Hepatocyte (in vitro differentiated cells): ENCODE results near the gene PCDHA4. TPM values are rescaled to one million over a fixed set of nuclear protein-coding genes. Genes with fewer than 3 reads are reported as not detected.

Experiments
- DNase-seq: peaks from one replicate; pipeline ENCODE4 v3.0.0-alpha.2; 2016; ENCODE audit warnings: low spot score
- H2AFZ ChIP-seq: fragments of 200-600 bp; sonication (generic); 2 replicates; pipeline ENCODE4 v1.6.0; 2016; ENCODE audit warnings: antibody characterized with exemption, mild to moderate bottlenecking
- H3K27ac ChIP-seq: fragments of 200-600 bp; sonication (generic); 2 replicates; pipeline ENCODE4 v1.5.1; 2016; ENCODE audit warnings: mild to moderate bottlenecking
- H3K27me3 ChIP-seq: fragments of 200-600 bp; sonication (generic); 2 replicates; pipeline ENCODE4 v1.6.1; 2016
- H3K36me3 ChIP-seq: fragments of 200-600 bp; sonication (generic); replicated peaks from 2 replicates; pipeline ENCODE4 v1.5.1; 2016; ENCODE audit warnings: low read depth; ENCODE audit not compliant: insufficient read depth
- H3K4me1 ChIP-seq: fragments of 200-600 bp; sonication (generic); 2 replicates; pipeline ENCODE4 v1.5.1; 2016; ENCODE audit warnings: mild to moderate bottlenecking, moderate library complexity; ENCODE audit not compliant: insufficient read depth
- H3K4me2 ChIP-seq: fragments of 200-600 bp; sonication (generic); 2 replicates; pipeline ENCODE4 v1.6.0; 2016
- H3K4me3 ChIP-seq: fragments of 200-600 bp; sonication (generic); 2 replicates; pipeline ENCODE4 v1.5.1; 2016; ENCODE audit warnings: mild to moderate bottlenecking
- H3K79me2 ChIP-seq: fragments of 200-600 bp; sonication (generic); 2 replicates; pipeline ENCODE4 v1.6.0; 2017; ENCODE audit warnings: mild to moderate bottlenecking
- H3K9me2 ChIP-seq: fragments of 200-600 bp; sonication (generic); replicated peaks from 2 replicates; pipeline ENCODE4 v1.6.0; 2017; ENCODE audit warnings: mild to moderate bottlenecking; ENCODE audit not compliant: insufficient read depth
- H3K9me3 ChIP-seq: fragments of 200-600 bp; sonication (generic); 2 replicates; pipeline ENCODE4 v1.5.1; 2016; ENCODE audit warnings: low read depth, mild to moderate bottlenecking
- H4K20me1 ChIP-seq: fragments of 200-600 bp; sonication (generic); 2 replicates; pipeline ENCODE4 v1.6.0; 2016; ENCODE audit warnings: mild to moderate bottlenecking; ENCODE audit not compliant: insufficient read depth, poor library complexity, severe bottlenecking
- EZH2 ChIP-seq: fragments of 200-600 bp; sonication (generic); IDR thresholded peaks from 2 replicates; pipeline ENCODE4 v1.6.1; 2016; ENCODE audit warnings: antibody characterized with exemption, mild to moderate bottlenecking, borderline replicate concordance
- EZH2phosphoT487 ChIP-seq: fragments of 200-600 bp; sonication (generic); IDR thresholded peaks from one replicate; pipeline ENCODE4 v1.6.1; 2018; ENCODE audit warnings: antibody characterized with exemption, mild to moderate bottlenecking, low read depth, moderate library complexity; ENCODE audit not compliant: unreplicated experiment, severe bottlenecking
- WGBS: methylation state at CpG from one replicate; pipeline ENCODE4 v1.1.6; 2016; ENCODE audit warnings: low lambda C conversion rate; ENCODE audit errors: missing lambda C conversion rate; 5-methylcytosine and 5-hydroxymethylcytosine counted together
- polyA plus RNA-seq: library from polyadenylated mRNA; unstranded; fragments of >200 nt; fragmentation: Nextera tagmentation; extraction: Ambion mirVana; gene quantifications from 2 replicates; pipeline ENCODE4 v1.2.1, GENCODE V29; 2016
- total RNA-seq: library from RNA; depleted of rRNA; stranded (reverse); fragments of >200 nt; gene quantifications from 2 replicates; pipeline ENCODE4 v1.2.3, GENCODE V29; 2014
- TF ChIP-seq, protein P1 (sequence below): fragments of 200-600 bp; sonication (generic); IDR thresholded peaks from 2 replicates; pipeline ENCODE4 v1.5.1; 2016; ENCODE audit warnings: antibody characterized with exemption, mild to moderate bottlenecking; ENCODE audit not compliant: poor library complexity

Gene PCDHA4
- total and polyA plus RNA-seq, 2 experiments from 2014 or later, result 9.1 to 30.0 TPM

DNA sequence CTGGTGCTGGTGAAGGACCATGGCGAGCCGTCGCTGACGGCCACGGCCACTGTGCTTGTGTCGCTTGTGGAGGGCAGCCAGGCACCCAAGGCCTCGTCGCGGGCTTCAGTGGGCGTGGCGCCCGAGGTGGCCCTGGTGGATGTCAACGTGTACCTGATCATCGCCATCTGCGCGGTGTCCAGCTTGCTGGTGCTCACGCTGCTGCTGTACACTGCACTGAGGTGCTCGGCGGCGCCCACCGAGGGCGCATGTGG, 51.0 kb downstream of the PCDHA4 start:
- Histone ChIP-seq H3K27ac (no peak overlapping the region), H2AFZ (no peak overlapping the region), H3K79me2 (no peaks in the 10 kb centered on the region), H3K9me2 (no peaks in the 10 kb centered on the region), H3K4me1 (no peaks in the 10 kb centered on the region), H3K36me3 (no peaks in the 10 kb centered on the region), H3K9me3 (peaks cover 11% of the 10 kb centered on the region), H3K27me3 (no peaks in the 10 kb centered on the region), H3K4me3 (no peak overlapping the region), H3K4me2 (no peak overlapping the region), H4K20me1 (no peaks in the 10 kb centered on the region)
- WGBS, result 98% methylated on average over 20 of the region's 22 CpGs
- DNase-seq, result no peak
- TF ChIP-seq, protein P1, sequence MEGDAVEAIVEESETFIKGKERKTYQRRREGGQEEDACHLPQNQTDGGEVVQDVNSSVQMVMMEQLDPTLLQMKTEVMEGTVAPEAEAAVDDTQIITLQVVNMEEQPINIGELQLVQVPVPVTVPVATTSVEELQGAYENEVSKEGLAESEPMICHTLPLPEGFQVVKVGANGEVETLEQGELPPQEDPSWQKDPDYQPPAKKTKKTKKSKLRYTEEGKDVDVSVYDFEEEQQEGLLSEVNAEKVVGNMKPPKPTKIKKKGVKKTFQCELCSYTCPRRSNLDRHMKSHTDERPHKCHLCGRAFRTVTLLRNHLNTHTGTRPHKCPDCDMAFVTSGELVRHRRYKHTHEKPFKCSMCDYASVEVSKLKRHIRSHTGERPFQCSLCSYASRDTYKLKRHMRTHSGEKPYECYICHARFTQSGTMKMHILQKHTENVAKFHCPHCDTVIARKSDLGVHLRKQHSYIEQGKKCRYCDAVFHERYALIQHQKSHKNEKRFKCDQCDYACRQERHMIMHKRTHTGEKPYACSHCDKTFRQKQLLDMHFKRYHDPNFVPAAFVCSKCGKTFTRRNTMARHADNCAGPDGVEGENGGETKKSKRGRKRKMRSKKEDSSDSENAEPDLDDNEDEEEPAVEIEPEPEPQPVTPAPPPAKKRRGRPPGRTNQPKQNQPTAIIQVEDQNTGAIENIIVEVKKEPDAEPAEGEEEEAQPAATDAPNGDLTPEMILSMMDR, result no peak
- TF ChIP-seq EZH2 (no peak), EZH2phosphoT487 (no peak)

GRCh38 chr5:140862441-140863295, 55.8 kb downstream of the PCDHA4 start:
- Histone ChIP-seq H3K4me2 (no peak overlapping the region), H3K27me3 (no peaks in the 10 kb centered on the region), H3K4me1 (no peaks in the 10 kb centered on the region), H3K79me2 (peaks cover 5% of the 10 kb centered on the region), H3K4me3 (no peak overlapping the region), H4K20me1 (no peaks in the 10 kb centered on the region), H3K9me2 (no peaks in the 10 kb centered on the region), H2AFZ (no peak overlapping the region), H3K9me3 (peaks cover 11% of the 10 kb centered on the region), H3K36me3 (no peaks in the 10 kb centered on the region), H3K27ac (no peak overlapping the region)
- 99% methylated on average over 75 of the region's 76 CpGs for WGBS
- TF ChIP-seq EZH2 (no peak), EZH2phosphoT487 (no peak)
- TF ChIP-seq, protein P1, result no peak
- no peak for DNase-seq

Other genes starting within 250 kb of the PCDHA4 start
- 24.4 and 26.5 TPM in 2 replicates for gene SRA1, start 249.6 kb upstream of the PCDHA4 start, total RNA-seq
- 66.4 and 66.6 TPM in 2 replicates for gene SRA1, start 249.6 kb upstream of the PCDHA4 start, polyA plus RNA-seq
- 19.5 and 21.0 TPM in 2 replicates for gene APBB3, start 242.5 kb upstream of the PCDHA4 start, total RNA-seq
- 41.5 and 51.5 TPM in 2 replicates for gene APBB3, start 242.5 kb upstream of the PCDHA4 start, polyA plus RNA-seq
- 29.2 and 34.1 TPM in 2 replicates for gene SLC35A4, start 242.2 kb upstream of the PCDHA4 start, total RNA-seq
- gene SLC35A4, start 242.2 kb upstream of the PCDHA4 start, polyA plus RNA-seq, result 70.4 and 81.0 TPM in 2 replicates
- 0.84 and 2.3 TPM in 2 replicates for gene CD14, start 173.9 kb upstream of the PCDHA4 start, total RNA-seq
- 0.45 and 1.9 TPM in 2 replicates for gene CD14, start 173.9 kb upstream of the PCDHA4 start, polyA plus RNA-seq
- gene TMCO6, start 167.6 kb upstream of the PCDHA4 start, total RNA-seq, result 10.0 and 25.8 TPM in 2 replicates
- gene TMCO6, start 167.6 kb upstream of the PCDHA4 start, polyA plus RNA-seq, result 9.3 and 13.1 TPM in 2 replicates
- 82.7 and 82.9 TPM in 2 replicates for gene NDUFA2, start 159.4 kb upstream of the PCDHA4 start, total RNA-seq
- 161 and 182 TPM in 2 replicates for gene NDUFA2, start 159.4 kb upstream of the PCDHA4 start, polyA plus RNA-seq
- 68.7 and 72.2 TPM in 2 replicates for gene IK, start 159.2 kb upstream of the PCDHA4 start, total RNA-seq
- gene IK, start 159.2 kb upstream of the PCDHA4 start, polyA plus RNA-seq, result 75.0 and 83.2 TPM in 2 replicates
- gene WDR55, start 142.2 kb upstream of the PCDHA4 start, total RNA-seq, result 21.2 and 21.4 TPM in 2 replicates
- gene WDR55, start 142.2 kb upstream of the PCDHA4 start, polyA plus RNA-seq, result 23.0 and 25.6 TPM in 2 replicates
- gene DND1, start 133.5 kb upstream of the PCDHA4 start, total RNA-seq, result 0.36 and 1.3 TPM in 2 replicates
- gene DND1, start 133.5 kb upstream of the PCDHA4 start, polyA plus RNA-seq, result 0.52 and 0.85 TPM in 2 replicates
- gene HARS1, start 115.7 kb upstream of the PCDHA4 start, total RNA-seq, result 40.0 and 41.1 TPM in 2 replicates
- gene HARS1, start 115.7 kb upstream of the PCDHA4 start, polyA plus RNA-seq, result 56.6 and 58.8 TPM in 2 replicates
- gene HARS2, start 115.6 kb upstream of the PCDHA4 start, total RNA-seq, result 22.8 and 26.9 TPM in 2 replicates
- 28.6 and 32.3 TPM in 2 replicates for gene HARS2, start 115.6 kb upstream of the PCDHA4 start, polyA plus RNA-seq
- gene ZMAT2, start 106.6 kb upstream of the PCDHA4 start, total RNA-seq, result 37.7 and 40.9 TPM in 2 replicates
- gene ZMAT2, start 106.6 kb upstream of the PCDHA4 start, polyA plus RNA-seq, result 29.5 and 47.6 TPM in 2 replicates
- gene PCDHA1, start 20.9 kb upstream of the PCDHA4 start, total RNA-seq, result 0.04 TPM in 1 of 2 replicates, not detected in the other
- gene PCDHA1, start 20.9 kb upstream of the PCDHA4 start, polyA plus RNA-seq, result not detected in 2 replicates
- gene PCDHA2, start 12.2 kb upstream of the PCDHA4 start, total RNA-seq, result 2.3 and 3.9 TPM in 2 replicates
- 2.0 and 2.6 TPM in 2 replicates for gene PCDHA2, start 12.2 kb upstream of the PCDHA4 start, polyA plus RNA-seq
- 0.84 and 1.1 TPM in 2 replicates for gene PCDHA3, start 6.0 kb upstream of the PCDHA4 start, total RNA-seq
- gene PCDHA3, start 6.0 kb upstream of the PCDHA4 start, polyA plus RNA-seq, result 0.12 and 0.49 TPM in 2 replicates
- 2.2 and 2.5 TPM in 2 replicates for gene PCDHA5, start 14.5 kb downstream of the PCDHA4 start, total RNA-seq
- gene PCDHA5, start 14.5 kb downstream of the PCDHA4 start, polyA plus RNA-seq, result 0.15 and 0.45 TPM in 2 replicates
- 3.2 and 3.4 TPM in 2 replicates for gene PCDHA6, start 20.9 kb downstream of the PCDHA4 start, total RNA-seq
- 0.27 and 0.38 TPM in 2 replicates for gene PCDHA6, start 20.9 kb downstream of the PCDHA4 start, polyA plus RNA-seq
- 1.7 and 3.3 TPM in 2 replicates for gene PCDHA7, start 27.2 kb downstream of the PCDHA4 start, total RNA-seq
- 0.11 and 0.95 TPM in 2 replicates for gene PCDHA7, start 27.2 kb downstream of the PCDHA4 start, polyA plus RNA-seq
- gene PCDHA8, start 34.1 kb downstream of the PCDHA4 start, total RNA-seq, result 1.6 and 1.9 TPM in 2 replicates
- gene PCDHA8, start 34.1 kb downstream of the PCDHA4 start, polyA plus RNA-seq, result 0.13 and 0.44 TPM in 2 replicates
- gene PCDHA9, start 41.3 kb downstream of the PCDHA4 start, total RNA-seq, result 1.5 and 2.5 TPM in 2 replicates
- 0.57 and 0.90 TPM in 2 replicates for gene PCDHA9, start 41.3 kb downstream of the PCDHA4 start, polyA plus RNA-seq
- 9.7 and 13.8 TPM in 2 replicates for gene PCDHA10, start 48.8 kb downstream of the PCDHA4 start, total RNA-seq
- 7.4 and 7.7 TPM in 2 replicates for gene PCDHA10, start 48.8 kb downstream of the PCDHA4 start, polyA plus RNA-seq
- 1.8 and 4.5 TPM in 2 replicates for gene PCDHA11, start 61.9 kb downstream of the PCDHA4 start, total RNA-seq
- gene PCDHA11, start 61.9 kb downstream of the PCDHA4 start, polyA plus RNA-seq, result 2.5 TPM in 2 replicates
- 18.7 TPM in 2 replicates for gene PCDHA12, start 68.2 kb downstream of the PCDHA4 start, total RNA-seq
- 7.2 and 7.8 TPM in 2 replicates for gene PCDHA12, start 68.2 kb downstream of the PCDHA4 start, polyA plus RNA-seq
- gene PCDHA13, start 75.1 kb downstream of the PCDHA4 start, total RNA-seq, result 4.1 and 4.3 TPM in 2 replicates
- 0.27 and 1.2 TPM in 2 replicates for gene PCDHA13, start 75.1 kb downstream of the PCDHA4 start, polyA plus RNA-seq
- gene PCDHAC1, start 119.2 kb downstream of the PCDHA4 start, total RNA-seq, result 6.3 and 7.0 TPM in 2 replicates
- gene PCDHAC1, start 119.2 kb downstream of the PCDHA4 start, polyA plus RNA-seq, result 0.41 and 1.3 TPM in 2 replicates
- gene PCDHAC2, start 159.4 kb downstream of the PCDHA4 start, total RNA-seq, result 6.8 and 11.3 TPM in 2 replicates
- 5.4 and 6.4 TPM in 2 replicates for gene PCDHAC2, start 159.4 kb downstream of the PCDHA4 start, polyA plus RNA-seq
- 0.16 and 0.17 TPM in 2 replicates for gene PCDHB1, start 244.3 kb downstream of the PCDHA4 start, total RNA-seq
- gene PCDHB1, start 244.3 kb downstream of the PCDHA4 start, polyA plus RNA-seq, result not detected in 2 replicates